GM21723 (cell line): ENCODE measurements around the gene CDC42SE2.
"Not testable (repeated sequence)": the region's sequence is repeated elsewhere in the genome, so short reads cannot be mapped to it uniquely, and the experiment has no call there.

ENCODE experiments used
- ATAC-seq: cut with Tn5 transposase; IDR thresholded peaks from one replicate; pipeline ENCODE4 v1.9.1; 2021; ENCODE audit warnings: mild to moderate bottlenecking, moderate library complexity; ENCODE audit not compliant: unreplicated experiment

CDC42SE2 gene

DNA sequence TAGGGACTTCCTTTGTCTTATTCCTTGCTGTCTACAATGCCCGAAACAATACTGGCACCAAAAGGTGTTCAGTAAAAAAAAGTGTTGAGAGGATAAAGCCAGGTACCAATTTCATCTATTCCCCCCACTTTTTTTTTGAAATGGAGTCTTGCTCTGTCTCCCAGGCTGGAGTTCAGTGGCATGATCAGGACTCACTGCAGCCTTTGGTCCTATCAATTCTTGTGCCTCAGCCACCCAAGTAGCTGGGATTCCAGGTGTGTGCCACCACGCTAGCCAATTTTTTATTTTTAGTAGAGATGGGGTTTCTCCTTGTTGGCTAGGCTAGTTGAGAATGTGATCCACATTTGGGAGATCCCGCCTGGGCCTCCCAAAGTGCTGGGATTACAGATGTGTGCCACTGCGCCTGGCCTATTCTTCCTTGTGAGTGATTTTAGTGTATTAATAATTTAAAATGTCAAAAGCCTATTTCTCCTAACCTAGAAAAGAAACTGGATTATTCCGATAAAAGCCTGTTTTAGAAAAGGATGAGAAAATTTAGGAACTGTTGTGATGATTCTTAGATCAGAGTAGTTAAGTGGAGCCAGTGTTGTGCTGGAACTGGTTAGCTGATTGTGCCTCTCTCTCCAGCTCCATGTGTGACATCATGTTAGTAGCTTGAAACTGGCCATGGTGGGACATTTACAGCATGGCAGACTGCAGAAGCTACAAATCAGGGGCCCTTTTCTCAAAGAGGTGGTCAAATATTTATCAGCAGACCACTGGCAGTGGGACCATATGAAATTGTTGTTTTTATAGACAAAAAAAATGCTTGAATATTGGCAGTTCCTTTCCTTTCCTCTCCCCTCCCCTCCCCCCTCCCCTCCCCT lies 14.3 kb downstream of the CDC42SE2 start:
- no peak for ATAC-seq

DNA sequence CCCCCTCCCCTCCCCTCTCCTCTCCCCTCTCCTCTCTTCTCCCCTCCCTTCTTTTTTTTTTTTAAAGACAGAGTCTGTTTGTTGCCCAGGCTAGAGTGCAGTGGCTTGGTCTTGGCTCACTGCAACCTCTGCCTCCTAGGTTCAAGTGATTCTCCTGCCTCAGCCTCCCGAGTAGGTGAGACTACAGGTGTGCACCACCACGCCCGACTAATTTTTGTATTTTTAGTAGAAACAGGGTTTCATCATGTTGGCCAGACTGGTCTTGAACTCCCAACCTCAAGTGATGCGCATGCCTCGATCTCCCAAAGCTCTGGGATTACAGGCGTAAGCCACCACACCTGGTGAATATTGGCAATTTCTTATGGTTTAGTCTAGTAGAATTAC lies 14.9 kb downstream of the CDC42SE2 start:
- not testable (repeated sequence) for ATAC-seq

DNA sequence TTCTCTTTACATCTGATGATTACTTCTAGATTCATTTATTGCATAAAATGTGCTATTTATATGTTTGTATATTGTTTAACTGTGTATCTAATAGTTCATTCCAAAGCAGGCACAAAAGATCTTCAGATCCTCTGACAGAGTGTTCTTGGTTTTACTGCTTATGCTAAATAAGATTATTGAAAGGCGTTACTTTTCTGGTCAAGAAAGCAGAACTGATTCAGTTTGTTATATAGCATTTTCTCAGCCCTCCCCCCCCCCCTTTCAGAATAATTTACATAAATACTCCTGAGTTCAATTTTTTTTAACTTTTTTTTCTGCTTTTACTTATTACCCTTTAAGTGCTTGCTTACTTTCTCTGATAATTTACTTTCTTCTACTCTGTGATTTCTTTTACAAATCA lies 15.4 kb downstream of the CDC42SE2 start:
- peak; percentile 29 for ATAC-seq

DNA sequence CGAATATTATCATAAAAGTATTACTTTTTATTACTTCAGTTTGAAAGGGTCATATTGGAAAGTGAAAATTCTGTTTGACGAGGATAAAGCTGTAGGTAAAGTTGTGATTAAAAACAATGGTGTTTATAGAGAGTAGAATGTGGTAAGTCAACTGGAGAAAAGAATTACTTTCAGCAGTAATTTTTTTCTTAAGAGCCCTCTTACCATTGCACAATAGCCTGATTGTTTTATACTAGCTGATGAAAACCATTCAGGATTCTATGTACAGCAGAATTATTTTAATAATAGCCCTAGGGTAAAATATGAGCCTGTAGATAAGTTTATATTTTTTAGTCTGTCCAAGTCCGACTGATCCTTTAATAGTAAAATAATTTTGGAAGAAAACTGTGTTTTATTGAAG lies 16.6 kb downstream of the CDC42SE2 start:
- no peak for ATAC-seq

DNA sequence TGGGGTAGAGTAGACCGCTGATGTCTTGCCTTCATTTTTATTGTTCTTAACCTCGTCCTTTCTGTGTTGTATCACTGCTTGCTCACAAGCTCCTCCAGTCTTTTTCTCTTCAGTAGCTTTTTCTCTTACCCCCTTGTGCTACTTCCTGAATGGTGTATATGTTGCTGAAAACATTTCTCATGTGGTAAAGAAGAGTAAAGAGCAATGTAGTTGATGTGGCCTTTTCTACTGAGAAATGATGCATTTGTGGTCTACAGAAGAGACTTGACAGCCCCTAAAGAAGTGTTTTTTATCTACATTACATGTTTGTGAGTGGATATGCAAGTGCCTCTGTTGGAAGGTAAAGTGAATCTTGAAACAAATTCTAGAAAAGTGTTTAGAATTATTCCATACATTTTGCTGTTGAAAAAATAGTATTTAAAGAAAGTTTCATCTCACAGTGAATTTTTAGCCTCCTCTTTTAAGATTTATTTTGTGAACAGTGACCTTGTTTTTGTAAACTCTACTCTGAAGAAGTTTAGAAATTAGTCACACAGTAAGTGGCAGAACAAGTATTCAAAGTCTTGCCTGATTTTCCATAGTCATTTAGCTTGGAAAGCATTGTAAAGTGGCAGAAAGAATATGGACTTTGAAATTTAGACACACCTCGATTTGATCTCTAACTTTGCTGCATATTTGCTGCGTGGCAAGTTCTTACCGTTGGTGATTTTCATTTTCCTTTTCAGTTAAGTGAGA lies 17.4 kb downstream of the CDC42SE2 start:
- peak; percentile 43 for ATAC-seq

DNA sequence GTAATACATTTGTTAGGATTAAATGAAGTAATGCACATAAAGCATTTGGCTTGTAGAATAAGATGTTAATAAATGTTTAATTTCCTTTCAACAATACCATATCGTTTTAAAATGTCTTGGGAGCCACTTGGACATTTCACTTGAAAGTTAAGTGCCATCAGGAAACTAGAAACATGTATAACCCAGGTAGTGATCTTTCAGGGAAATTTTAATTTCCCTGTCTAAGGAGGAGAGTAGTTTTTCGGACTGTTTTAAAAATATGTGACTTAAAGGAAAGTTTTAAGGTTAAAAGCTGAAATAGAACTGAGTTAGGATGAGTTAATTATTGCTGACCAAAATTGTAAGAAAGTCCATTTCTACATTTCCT lies 18.0 kb downstream of the CDC42SE2 start:
- ATAC-seq: no peak

DNA sequence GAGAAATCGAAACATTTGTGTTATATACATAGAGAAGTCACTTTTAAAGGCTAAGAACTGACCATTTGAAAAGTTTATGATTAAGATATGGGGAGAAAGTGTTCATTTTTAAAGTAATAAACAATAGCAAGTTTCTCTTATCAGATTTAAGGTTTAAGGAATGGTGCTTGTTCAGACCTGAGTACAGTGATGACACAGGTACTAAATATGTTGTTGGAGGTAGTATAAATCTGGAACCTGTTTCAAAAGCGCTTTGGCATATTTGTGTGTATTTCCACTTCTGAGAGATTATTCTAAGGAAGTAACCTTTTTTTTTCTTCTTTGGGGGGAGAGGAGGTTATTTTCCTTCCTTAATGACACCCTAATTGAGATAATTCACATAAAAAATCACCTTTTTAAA lies 18.4 kb downstream of the CDC42SE2 start:
- ATAC-seq: no peak

DNA sequence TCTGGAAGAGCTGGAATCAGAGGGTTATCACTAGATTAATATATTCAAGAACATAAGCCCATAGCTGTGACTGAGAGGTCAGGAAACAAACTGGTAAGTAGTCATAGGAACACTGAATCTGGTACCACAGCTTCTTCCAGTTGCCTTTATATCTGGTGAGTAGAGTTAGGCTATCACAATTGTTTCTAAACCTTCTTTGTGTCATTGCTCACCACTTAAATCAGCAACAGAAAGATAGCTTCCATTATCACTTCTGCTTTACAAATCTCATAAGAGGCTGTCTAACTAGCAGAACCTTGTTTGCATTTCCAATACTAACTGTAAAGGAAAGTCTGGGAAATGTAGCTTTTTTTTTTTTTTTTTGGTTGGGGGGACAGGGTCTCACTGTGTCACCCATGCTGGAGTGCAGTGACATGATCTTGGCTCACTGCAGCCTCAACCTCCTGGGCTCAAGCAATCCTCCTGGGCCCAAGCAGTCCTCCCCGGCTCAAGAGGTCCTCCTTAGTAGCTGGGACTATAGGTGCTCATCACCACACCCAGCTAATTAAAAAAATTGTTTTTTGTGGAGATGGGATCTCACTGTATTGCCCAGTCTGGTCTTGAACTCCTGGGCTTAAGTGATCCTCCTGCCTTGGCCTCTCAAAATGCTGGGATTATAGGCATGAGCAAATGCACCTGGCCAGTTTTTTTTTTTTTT lies 22.0 kb downstream of the CDC42SE2 start:
- ATAC-seq: peak; percentile 31

DNA sequence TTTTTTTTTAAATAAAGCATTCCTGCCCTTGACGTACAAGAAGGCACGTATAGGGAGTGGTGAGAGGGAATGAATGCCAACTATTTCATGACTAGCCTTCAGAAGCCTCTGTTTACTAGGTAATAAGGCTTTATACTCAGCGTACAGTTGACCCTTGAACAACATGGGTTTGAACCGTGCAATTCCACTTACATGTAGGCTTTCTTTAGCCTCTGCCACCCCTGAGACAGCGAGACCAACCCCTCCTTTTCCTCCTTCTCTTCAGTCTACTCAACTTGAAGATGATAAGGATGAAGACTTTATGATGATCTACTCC lies 22.5 kb downstream of the CDC42SE2 start:
- ATAC-seq: no peak

DNA sequence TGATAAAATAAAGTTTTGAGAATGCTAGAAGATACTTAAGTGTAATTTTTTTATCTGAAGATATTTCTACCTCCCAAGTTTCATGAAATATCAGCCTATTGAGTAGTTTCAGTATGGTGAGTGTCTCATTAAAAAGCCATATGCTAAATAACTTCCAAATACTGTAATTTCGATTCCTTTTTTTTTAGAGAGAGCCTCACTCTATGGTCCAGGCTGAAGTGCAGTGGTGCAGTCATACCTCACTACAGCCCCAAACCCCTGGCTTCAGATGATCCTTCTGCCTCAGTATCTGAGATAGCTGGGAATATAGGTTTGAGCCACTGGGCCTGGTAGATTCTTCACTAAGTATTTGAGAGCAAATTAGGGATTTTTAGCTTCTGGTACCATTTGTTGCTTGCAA lies 24.5 kb downstream of the CDC42SE2 start:
- no peak for ATAC-seq

DNA sequence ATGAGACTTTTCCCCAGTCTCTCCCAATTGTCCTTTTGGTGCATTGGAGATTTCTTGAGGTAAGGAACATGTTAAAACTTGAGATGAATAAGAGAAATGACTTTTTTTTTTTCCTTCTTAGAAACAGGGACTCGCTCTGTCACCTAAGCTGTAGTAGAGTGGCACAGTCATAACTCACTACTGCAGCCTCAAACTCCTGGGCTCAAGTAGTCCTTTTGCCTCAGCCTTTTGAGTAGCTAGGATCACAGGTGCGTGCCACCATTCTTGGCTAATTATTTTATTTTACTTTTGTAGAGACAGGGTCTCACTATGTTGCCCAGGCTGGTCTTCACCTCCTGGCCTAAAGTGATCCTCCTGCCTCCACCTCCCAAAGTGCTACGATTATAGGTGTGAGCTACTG lies 25.9 kb downstream of the CDC42SE2 start:
- peak; percentile 46 for ATAC-seq

DNA sequence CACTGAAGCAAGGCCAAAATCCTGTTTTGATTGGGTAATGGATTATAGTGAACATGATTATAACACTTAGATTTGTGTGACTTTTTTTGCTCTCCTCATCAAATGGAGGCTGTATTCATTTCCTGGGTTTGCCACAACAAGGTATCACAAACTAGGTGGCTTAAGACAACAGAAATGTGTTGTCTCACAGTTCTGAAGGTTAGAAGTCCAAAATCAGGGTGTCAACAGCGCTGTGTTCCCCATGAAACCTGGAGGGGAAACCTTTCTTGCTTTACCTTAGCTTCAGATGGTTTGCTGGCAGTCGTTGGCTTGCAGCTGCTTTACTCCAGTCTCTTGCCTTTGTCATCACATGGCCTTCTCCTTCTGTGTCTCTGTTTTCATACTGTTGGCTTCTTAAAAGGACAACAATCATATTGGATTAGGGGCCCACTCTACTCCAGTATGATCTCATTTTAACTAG lies 32.4 kb downstream of the CDC42SE2 start:
- ATAC-seq: no peak

DNA sequence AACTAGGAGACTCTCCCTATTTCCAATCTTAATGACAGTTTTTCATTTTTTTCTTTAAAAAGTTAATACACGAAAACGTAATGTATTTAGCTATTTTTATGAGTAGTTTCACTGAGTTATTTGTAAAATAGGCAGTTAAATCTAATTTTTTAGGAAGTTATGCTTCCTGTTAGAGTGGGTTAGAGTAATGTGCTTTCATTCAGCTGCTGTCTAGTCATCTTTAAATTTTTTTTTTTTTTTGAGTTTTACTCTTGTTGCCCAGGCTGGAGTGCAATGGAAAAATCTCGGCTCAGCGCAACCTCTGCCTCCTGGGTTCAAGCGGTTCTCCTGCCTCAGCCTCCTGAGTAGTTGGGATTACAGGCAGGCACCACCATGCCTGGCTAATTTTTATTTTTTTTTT lies 34.0 kb downstream of the CDC42SE2 start:
- ATAC-seq: no peak

DNA sequence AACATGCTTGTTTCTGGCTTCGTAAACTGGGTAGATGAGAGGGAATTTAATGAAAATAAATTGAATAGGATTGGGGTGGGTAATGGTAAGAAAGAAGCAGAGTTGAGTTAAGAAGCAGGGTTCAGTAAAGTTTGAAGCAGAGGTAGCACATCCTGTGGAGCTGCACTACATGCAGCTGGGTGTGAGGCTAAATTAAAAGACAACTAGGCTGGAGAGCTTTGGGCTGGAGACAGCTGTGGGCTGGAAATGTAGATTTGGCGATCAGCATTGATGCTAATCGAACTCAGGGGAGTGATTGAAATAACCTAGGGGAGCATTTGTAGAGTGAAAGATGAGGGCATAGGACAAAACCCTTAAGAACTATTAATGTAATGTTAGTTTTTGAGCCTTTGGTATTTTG lies 35.6 kb downstream of the CDC42SE2 start:
- ATAC-seq: no peak

DNA sequence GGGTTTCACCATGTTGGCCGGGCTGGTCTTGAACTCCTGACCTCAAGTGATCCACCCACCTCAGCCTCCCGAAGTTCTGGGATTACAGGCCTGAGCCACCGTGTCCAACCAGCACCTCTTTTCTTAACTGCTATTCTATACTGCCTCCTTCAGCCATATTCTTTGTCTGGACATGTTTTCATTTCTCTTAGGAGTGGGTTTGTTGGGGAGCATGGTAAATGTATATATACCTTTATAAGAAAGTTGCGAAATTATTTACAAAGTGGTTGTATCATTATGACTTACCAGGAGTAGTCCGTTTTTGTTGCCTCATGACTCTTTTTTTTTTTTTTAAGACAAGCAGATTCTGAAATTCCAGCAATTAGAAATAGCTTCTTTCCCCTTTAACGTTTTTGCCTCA lies 38.7 kb downstream of the CDC42SE2 start:
- ATAC-seq: no peak

DNA sequence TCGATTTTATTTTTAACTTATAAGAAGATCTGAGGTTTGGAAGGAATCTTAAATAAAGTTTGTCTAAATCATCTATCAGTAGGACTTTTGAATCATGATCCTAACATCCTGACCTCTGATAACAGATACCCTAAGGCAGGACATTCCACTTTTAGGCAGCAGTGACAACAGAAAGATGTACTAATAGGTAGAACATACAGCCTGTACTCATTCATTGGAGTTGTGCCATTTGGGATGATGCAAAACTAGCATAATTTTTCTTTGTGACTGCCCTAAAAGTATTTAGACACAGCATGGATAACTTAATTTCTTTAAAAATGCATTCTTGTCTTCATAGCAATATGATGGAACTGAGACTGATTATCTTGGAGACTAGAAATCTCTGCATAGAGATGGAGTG lies 39.7 kb downstream of the CDC42SE2 start:
- ATAC-seq: no peak

DNA sequence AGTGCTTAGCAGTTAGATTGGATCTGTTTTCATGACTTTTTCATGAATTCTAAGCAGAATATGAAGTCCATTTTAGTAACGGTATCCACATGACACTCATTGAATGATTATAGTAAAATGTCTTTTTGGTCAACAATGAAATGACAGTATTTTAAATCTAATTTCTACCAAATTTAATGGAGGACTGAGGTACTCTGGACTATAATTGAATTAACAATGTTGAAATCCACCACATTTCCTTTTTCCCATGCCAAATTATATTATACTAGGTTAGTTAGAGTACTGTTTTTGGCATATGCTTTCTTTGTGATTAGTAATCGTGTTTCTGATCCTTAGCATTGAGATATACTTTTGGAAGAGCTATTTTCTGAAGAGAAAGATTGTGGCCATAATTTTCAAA lies 40.6 kb downstream of the CDC42SE2 start:
- no peak for ATAC-seq

DNA sequence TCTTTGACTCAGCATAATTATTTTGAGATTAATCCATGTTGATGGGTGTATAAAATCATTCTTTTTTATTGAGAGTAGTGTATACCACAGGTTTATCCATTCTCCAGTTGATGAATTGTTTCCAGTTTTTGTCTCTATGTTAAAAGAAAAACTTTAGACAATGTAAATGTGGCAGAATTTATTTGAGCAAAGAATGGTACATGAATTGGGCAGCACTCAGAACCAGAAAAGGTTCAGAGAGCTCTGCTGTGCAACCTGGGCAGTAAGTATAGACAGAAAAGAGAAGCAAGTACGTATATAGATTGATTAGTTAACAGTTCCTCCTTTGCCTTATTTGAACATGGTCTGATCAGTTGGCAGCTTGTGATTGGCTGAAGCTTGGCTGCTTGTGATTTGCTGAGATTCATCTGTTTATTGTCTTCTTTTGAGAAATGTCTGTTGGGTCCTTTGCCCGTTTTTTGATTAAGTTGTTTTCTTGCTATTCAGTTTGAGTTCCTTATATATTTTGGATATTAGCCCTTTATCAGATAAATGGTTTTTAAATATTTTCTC lies 41.4 kb downstream of the CDC42SE2 start:
- ATAC-seq: no peak

DNA sequence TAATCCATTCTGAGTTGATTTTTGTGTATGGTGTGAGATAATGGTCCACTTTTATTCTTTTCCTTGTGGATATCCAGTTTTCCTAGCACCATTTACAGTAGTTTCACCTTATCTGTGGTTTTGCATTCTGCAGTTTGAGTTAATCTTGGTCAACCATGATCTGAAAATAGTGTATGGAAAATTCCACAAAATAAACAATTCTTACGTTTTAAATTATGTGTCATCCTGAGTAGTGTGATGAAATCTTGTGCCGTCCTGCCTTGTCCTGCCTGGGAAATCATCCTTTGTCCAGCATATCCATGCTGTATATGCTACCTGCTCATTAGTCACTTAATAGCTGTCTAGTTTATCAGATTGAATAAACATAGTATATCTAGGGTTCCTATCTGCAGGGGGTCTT lies 42.1 kb downstream of the CDC42SE2 start:
- ATAC-seq: no peak

DNA sequence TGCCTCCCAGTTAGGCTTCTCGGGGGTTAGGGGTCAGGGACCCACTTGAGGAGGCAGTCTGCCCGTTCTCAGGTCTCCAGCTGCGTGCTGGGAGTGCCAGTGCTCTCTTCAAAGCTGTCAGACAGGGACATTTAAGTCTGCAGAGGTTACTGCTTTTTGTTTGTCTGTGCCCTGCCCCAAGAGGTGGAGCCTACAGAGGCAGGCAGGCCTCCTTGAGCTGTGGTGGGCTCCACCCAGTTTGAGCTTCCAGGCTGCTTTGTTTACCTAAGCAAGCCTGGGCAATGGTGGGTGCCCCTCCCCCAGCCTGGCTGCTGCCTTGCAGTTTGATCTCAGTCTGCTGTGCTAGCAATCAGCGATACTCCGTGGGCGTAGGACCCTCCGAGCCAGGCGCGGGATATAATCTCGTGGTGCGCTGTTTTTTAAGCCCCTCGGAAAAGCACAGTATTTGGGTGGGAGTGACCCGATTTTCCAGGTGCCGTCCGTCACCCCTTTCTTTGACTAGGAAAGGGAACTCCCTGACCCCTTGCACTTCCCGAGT lies 48.5 kb downstream of the CDC42SE2 start:
- ATAC-seq: not testable (repeated sequence)

DNA sequence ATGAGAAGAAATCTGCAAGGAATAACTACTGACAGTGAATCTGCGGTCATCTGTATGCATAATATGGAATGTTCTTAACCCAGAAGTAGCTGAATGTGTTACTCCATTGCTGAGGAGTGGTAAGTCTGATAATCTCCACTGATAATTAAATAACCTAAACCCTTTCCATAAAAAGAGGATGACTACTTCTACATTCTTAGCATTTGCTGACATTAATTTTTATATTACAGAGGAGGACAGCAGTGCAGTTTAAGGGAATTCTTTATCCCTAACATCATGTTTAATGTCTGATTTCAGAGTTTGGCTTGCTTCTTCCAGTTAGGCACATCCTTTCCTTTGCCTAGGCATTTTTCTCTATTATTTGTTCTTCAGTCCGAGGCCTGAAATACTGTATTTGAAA lies 52.2 kb downstream of the CDC42SE2 start:
- ATAC-seq: no peak
